ENCODE data around the gene RAI2. TPM values are rescaled to one million over a fixed set of nuclear protein-coding genes. Genes with fewer than 3 reads are reported as not detected.

The RAI2 gene
- total RNA-seq, 1 donor from 2014 or later: 1.8 TPM

- no peak for TF ChIP-seq CTCF (IDR thresholded peaks at IDR 0.05; ENCODE audit: unreplicated experiment)
Observed at GRCh38 chrX:17830211-17830610, 30.9 kb downstream of the RAI2 start.

GRCh38 chrX:17829566-17829965 lies 31.5 kb downstream of the RAI2 start:
- Mint-ChIP-seq H3K36me3 (no peaks in the 10 kb centered on the region), H3K4me3 (no peak overlapping the region)

More at GRCh38 chrX:17830211-17830610, 30.9 kb downstream of the RAI2 start:
- Mint-ChIP-seq H3K4me3 (no peak overlapping the region), H3K36me3 (no peaks in the 10 kb centered on the region), H3K27ac (no peak overlapping the region), H3K9me3 (peaks cover 33% of the 10 kb centered on the region), H3K27me3 (ENCODE audit: low read depth) (peaks cover 9% of the 10 kb centered on the region), H3K4me1 (peaks cover 6% of the 10 kb centered on the region)
- DNase-seq (ENCODE audit: low spot score in 2 of 2, unreplicated experiment in 2 of 2): no peak

GRCh38 chrX:17828171-17828570 lies 32.9 kb downstream of the RAI2 start:
- peaks cover 36% of the 10 kb centered on the region for H3K9me3 Mint-ChIP-seq
- no peak for TF ChIP-seq CTCF (IDR thresholded peaks at IDR 0.05; ENCODE audit: unreplicated experiment)
- H3K27ac Mint-ChIP-seq: no peak overlapping the region

More at GRCh38 chrX:17829566-17829965, 31.5 kb downstream of the RAI2 start:
- no peak for DNase-seq (ENCODE audit: low spot score in 2 of 2, unreplicated experiment in 2 of 2)
- no peak overlapping the region for H3K27ac Mint-ChIP-seq
- peaks cover 6% of the 10 kb centered on the region for H3K4me1 Mint-ChIP-seq
- peaks cover 39% of the 10 kb centered on the region for H3K9me3 Mint-ChIP-seq
- peaks cover 9% of the 10 kb centered on the region for H3K27me3 Mint-ChIP-seq (ENCODE audit: low read depth)
- TF ChIP-seq CTCF (IDR thresholded peaks at IDR 0.05; ENCODE audit: unreplicated experiment): no peak

GRCh38 chrX:17826609-17827496 lies 34.2 kb downstream of the RAI2 start:
- Mint-ChIP-seq H3K27ac (no peak overlapping the region), H3K4me3 (no peak overlapping the region), H3K36me3 (no peaks in the 10 kb centered on the region), H3K27me3 (ENCODE audit: low read depth) (peaks cover 9% of the 10 kb centered on the region), H3K4me1 (no peaks in the 10 kb centered on the region), H3K9me3 (peaks cover 41% of the 10 kb centered on the region)
- TF ChIP-seq CTCF (IDR thresholded peaks at IDR 0.05; ENCODE audit: unreplicated experiment): no peak
- no peak for DNase-seq (ENCODE audit: low spot score in 2 of 2, unreplicated experiment in 2 of 2)

More at GRCh38 chrX:17828171-17828570, 32.9 kb downstream of the RAI2 start:
- no peak for DNase-seq (ENCODE audit: low spot score in 2 of 2, unreplicated experiment in 2 of 2)
- Mint-ChIP-seq H3K36me3 (no peaks in the 10 kb centered on the region), H3K4me3 (no peak overlapping the region), H3K27me3 (ENCODE audit: low read depth) (peaks cover 9% of the 10 kb centered on the region), H3K4me1 (no peaks in the 10 kb centered on the region)

GRCh38 chrX:17824980-17825379 lies 36.1 kb downstream of the RAI2 start:
- H3K9me3 Mint-ChIP-seq: peaks cover 41% of the 10 kb centered on the region
- H3K27me3 Mint-ChIP-seq (ENCODE audit: low read depth): peaks cover 9% of the 10 kb centered on the region
- no peak overlapping the region for H3K27ac Mint-ChIP-seq
- H3K36me3 Mint-ChIP-seq: no peaks in the 10 kb centered on the region
- no peaks in the 10 kb centered on the region for H3K4me1 Mint-ChIP-seq
- TF ChIP-seq CTCF (IDR thresholded peaks at IDR 0.05; ENCODE audit: unreplicated experiment): no peak
- DNase-seq (ENCODE audit: low spot score in 2 of 2, unreplicated experiment in 2 of 2): no peak
- H3K4me3 Mint-ChIP-seq: no peak overlapping the region
